ENCODE results near the gene MFN2.
"Not testable (repeated sequence)": the region's sequence is repeated elsewhere in the genome, so short reads cannot be mapped to it uniquely, and the experiment has no call there.

MFN2 gene

GRCh38 chr1:12038356-12039163 lies 58.3 kb downstream of the MFN2 start (continued):
- no peak for TF ChIP-seq SP3 (tag by site-specific recombination; IDR thresholded peaks at IDR 0.05)
- peak; percentile 55 for TF ChIP-seq EGR2 (tag by site-specific recombination; IDR thresholded peaks at IDR 0.05; ENCODE audit: low read depth)
- TF ChIP-seq ZNF449 (tag by site-specific recombination; IDR thresholded peaks at IDR 0.05) = no peak
- TF ChIP-seq ZNF792 (tag by site-specific recombination; IDR thresholded peaks at IDR 0.05) = no peak
- no peak for TF ChIP-seq ZNF664 (tag by site-specific recombination; IDR thresholded peaks at IDR 0.05)
- no peak for TF ChIP-seq ZNF433 (tag by site-specific recombination; IDR thresholded peaks at IDR 0.05; ENCODE audit: low read depth)
- no peak for TF ChIP-seq ZNF266 (tag by site-specific recombination; IDR thresholded peaks at IDR 0.05; ENCODE audit: low read depth)
- TF ChIP-seq ZNF324 (tag by site-specific recombination; IDR thresholded peaks at IDR 0.05) = no peak
- no peak for TF ChIP-seq ZBTB49 (tag by site-specific recombination; IDR thresholded peaks at IDR 0.05; ENCODE audit: low read depth)

GRCh38 chr1:12039164-12039525 lies 58.9 kb downstream of the MFN2 start:
- Histone ChIP-seq H3K4me1 (ENCODE audit: control insufficient read depth, insufficient read depth, low read length) (0 out of 2 replicates have a peak, but pooled peaks cover 3% of the 10 kb centered on the region), H3K4me3 (ENCODE audit: low read depth, low read length) (no peak overlapping the region), H3K9me3 (ENCODE audit: control insufficient read depth, insufficient read depth, low read depth, low read length) (no peaks in the 10 kb centered on the region), H3K27ac (ENCODE audit: extremely low read depth, low read depth, low read length) (no peak overlapping the region), H3K36me3 (ENCODE audit: control insufficient read depth in 2 of 2, insufficient read depth in 1 of 2, low read length in 2 of 2) (no peaks in the 10 kb centered on the region)
- no peak for TF ChIP-seq ZNF530 (tag by site-specific recombination; IDR thresholded peaks at IDR 0.05; ENCODE audit: low read depth)
- 0 out of 2 replicates have a peak, but pooled peaks have one; percentile 3 for TF ChIP-seq EGR2 (tag by site-specific recombination; IDR thresholded peaks at IDR 0.05; ENCODE audit: low read depth)
- no peak for TF ChIP-seq HOXD13 (CRISPR knock-in tag; IDR thresholded peaks at IDR 0.05; ENCODE audit: borderline replicate concordance)
- no peak for TF ChIP-seq PRDM4 (tag by site-specific recombination; IDR thresholded peaks at IDR 0.05)
- TF ChIP-seq ZNF558 (tag by site-specific recombination; IDR thresholded peaks at IDR 0.05) = no peak
- no peak for TF ChIP-seq ZNF148 (tag by site-specific recombination; IDR thresholded peaks at IDR 0.05; ENCODE audit: borderline replicate concordance)
- POLR2A ChIA-PET = interaction anchor here (1.2 kb wide), 1 partner anchor 19 kb away, joined by 3 read pairs; no protein-coding TSS in a partner anchor
- CTCF ChIA-PET = interaction anchor here (0.6 to 1.6 kb wide), 4 partner anchors 8 to 85 kb away, joined by 3 to 4 read pairs (median 4); no protein-coding TSS in a partner anchor

- H3K9me3 ChIP-seq (ENCODE audit: control insufficient read depth, insufficient read depth, low read depth, low read length); H3K27ac ChIP-seq (ENCODE audit: extremely low read depth, low read depth, low read length); H3K4me3 ChIP-seq (ENCODE audit: low read depth, low read length); H3K4me1 ChIP-seq (ENCODE audit: control insufficient read depth, insufficient read depth, low read length); H3K36me3 ChIP-seq (ENCODE audit: control insufficient read depth in 2 of 2, insufficient read depth in 1 of 2, low read length in 2 of 2): not testable (repeated sequence)
- CTCF ChIA-PET = interaction anchor here (0.6 to 1.6 kb wide), 4 partner anchors 9 to 40 kb away, joined by 4 to 5 read pairs (median 4); partner anchors contain the start of gene MIIP
- POLR2A ChIA-PET = interaction anchor here (1.0 kb wide), 1 partner anchor 21 kb away, joined by 3 read pairs; the partner anchor contains the start of gene MIIP
These were observed 59.7 kb downstream of the MFN2 start for GRCh38 chr1:12039824-12040456.
